GM12878 (cell line): Measurements from ENCODE around the gene RMND5A. TPM values are rescaled to one million over a fixed set of nuclear protein-coding genes. Genes with fewer than 3 reads are reported as not detected.

Experiments used
- ATAC-seq: fragments of 200-7000 bp; cut with Tn5 transposase; 3 replicates; pipeline ENCODE4 v1.9.1; 2020; ENCODE audit warnings: mild to moderate bottlenecking, moderate library complexity
- BruUV-seq: library from RNA; stranded (reverse); fragments of 400-500 nt; replicated peaks from 2 replicates; lab custom pipeline; 2021; lab: Mats Ljungman, UMichigan
- CTCF ChIA-PET: fragments of 300-600 bp; sonication (Branson Sonifier 250); formaldehyde crosslinking; extraction: SDS; loops from one replicate; lab custom pipeline; 2021; ENCODE audit warnings: inconsistent platforms; lab: Yijun Ruan, JAX
- POLR2A ChIA-PET: fragments of 350-600 bp; formaldehyde crosslinking; extraction: SDS; loops from one replicate; lab custom pipeline; 2021; ENCODE audit warnings: inconsistent platforms; lab: Charles Lee
- RAD21 ChIA-PET: fragments of 300-600 bp; sonication (Branson Sonifier 250); formaldehyde crosslinking; loops from one replicate; lab custom pipeline; 2023; ENCODE audit warnings: antibody characterized with exemption; ENCODE audit not compliant: unreplicated experiment; lab: Charles Lee
- SMC1A ChIA-PET: fragments of 300-600 bp; sonication (Branson Sonifier 250); formaldehyde crosslinking; loops from one replicate; lab custom pipeline; 2023; ENCODE audit not compliant: unreplicated experiment, uncharacterized antibody; lab: Charles Lee
- DNase-seq: peaks from one replicate; pipeline ENCODE4 v3.0.0-alpha.2; 2011; ENCODE audit warnings: low read depth, low spot score
- FAIRE-seq: peaks from 3 replicates; lab custom pipeline; 2011; peaks lifted over from hg19 to GRCh38; lab: Jason Lieb, UNC
- H2AFZ ChIP-seq: 2 replicates; pipeline ENCODE4 v1.6.0; 2011; ENCODE audit warnings: low read depth, low read length, control low read depth; ENCODE audit not compliant: control insufficient read depth
- H3K27ac ChIP-seq: 2 replicates; pipeline ENCODE4 v1.5.1; 2011; ENCODE audit warnings: control low read depth; ENCODE audit not compliant: control insufficient read depth, insufficient read depth
- H3K27me3 ChIP-seq, 2 experiments: replicated peaks in 1 of 2; 2 replicates each; pipeline versions ENCODE4 v1.6.0 to v1.6.1; 2011; ENCODE audit warnings: low read length in 1 of 2; ENCODE audit not compliant: control insufficient read depth in 2 of 2, insufficient read depth in 2 of 2
- H3K36me3 ChIP-seq, 2 experiments: 2 replicates each; pipeline ENCODE4 v1.5.1; 2011; ENCODE audit warnings: low read length in 1 of 2; ENCODE audit not compliant: control insufficient read depth in 2 of 2, insufficient read depth in 2 of 2
- H3K4me1 ChIP-seq: 2 replicates; pipeline ENCODE4 v1.6.1; 2011; ENCODE audit warnings: mild to moderate bottlenecking, low read length, moderate library complexity, mixed read lengths; ENCODE audit not compliant: control insufficient read depth, insufficient read depth
- H3K4me2 ChIP-seq: 2 replicates; pipeline ENCODE4 v1.6.0; 2011; ENCODE audit warnings: control low read depth; ENCODE audit not compliant: control insufficient read depth, insufficient read depth
- H3K4me3 ChIP-seq: fragments of 200-600 bp; sonication (generic); 2 replicates; pipeline ENCODE4 v1.5.1; 2016
- H3K79me2 ChIP-seq: 2 replicates; pipeline ENCODE4 v1.6.0; 2011; ENCODE audit warnings: low read length; ENCODE audit not compliant: control insufficient read depth, insufficient read depth
- H3K9ac ChIP-seq: 2 replicates; pipeline ENCODE4 v1.8.0; 2011; ENCODE audit warnings: low read length, control low read depth, mixed read lengths; ENCODE audit not compliant: control insufficient read depth, insufficient read depth
- H3K9me3 ChIP-seq: replicated peaks from 3 replicates; pipeline ENCODE4 v1.5.1; 2011; ENCODE audit warnings: mild to moderate bottlenecking, low read length; ENCODE audit not compliant: control insufficient read depth, insufficient read depth
- H4K20me1 ChIP-seq: 2 replicates; pipeline ENCODE4 v1.6.0; 2011; ENCODE audit not compliant: control insufficient read depth, insufficient read depth
- BCL11A ChIP-seq: IDR thresholded peaks from 2 replicates; pipeline ENCODE4 v1.6.1; 2011; ENCODE audit warnings: low read depth, low read length
- CBX5 ChIP-seq: sonication (generic); IDR thresholded peaks from 2 replicates; pipeline ENCODE4 v1.6.1; 2016; ENCODE audit warnings: low read depth, moderate library complexity, mild to moderate bottlenecking, inconsistent platforms
- DPF2 ChIP-seq: fragments of 450-650 bp; IDR thresholded peaks from 2 replicates; pipeline ENCODE4 v1.6.1; 2017; ENCODE audit warnings: mild to moderate bottlenecking
- IRF4 ChIP-seq: IDR thresholded peaks from 2 replicates; pipeline ENCODE4 v1.6.1; 2011; ENCODE audit warnings: low read depth, low read length
- MLLT1 ChIP-seq: fragments of 450-650 bp; IDR thresholded peaks from 2 replicates; pipeline ENCODE4 v1.6.1; 2016; ENCODE audit warnings: mild to moderate bottlenecking
- NR2C2 ChIP-seq: IDR thresholded peaks from 2 replicates; pipeline ENCODE4 v1.6.1; 2011; ENCODE audit warnings: borderline replicate concordance, low read depth; ENCODE audit not compliant: control insufficient read depth, insufficient read length
- POU2F2 ChIP-seq: IDR thresholded peaks from 3 replicates; pipeline ENCODE4 v1.6.1; 2011; ENCODE audit warnings: low read depth, mild to moderate bottlenecking, low read length, borderline replicate concordance
- SREBF1 ChIP-seq: IDR thresholded peaks from 2 replicates; pipeline ENCODE4 v1.6.1; 2012; ENCODE audit warnings: mild to moderate bottlenecking, low read length
- TARDBP ChIP-seq: IDR thresholded peaks from 2 replicates; pipeline ENCODE4 v1.6.1; 2016; ENCODE audit warnings: borderline replicate concordance
- TBL1XR1 ChIP-seq: IDR thresholded peaks from 2 replicates; pipeline ENCODE4 v1.6.1; 2012; ENCODE audit warnings: low read depth, low read length, improper control_type of control experiment
- TCF7 ChIP-seq: IDR thresholded peaks from 2 replicates; pipeline ENCODE4 v1.6.1; 2014; ENCODE audit warnings: antibody characterized with exemption, borderline replicate concordance
- ZNF622 ChIP-seq: fragments of 450-650 bp; IDR thresholded peaks from 2 replicates; pipeline ENCODE4 v1.6.1; 2017; ENCODE audit warnings: mild to moderate bottlenecking, inconsistent platforms
- in situ Hi-C: fragments of 300-500 bp; cut with MboI; formaldehyde crosslinking; loops from 9 replicates; pipeline ENCODE4 v1.14.3; 2018; ENCODE audit warnings: mixed read lengths
- intact Hi-C: fragments of 100-400 bp; cut with micrococcal nuclease; formaldehyde crosslinking; loops from one replicate; pipeline ENCODE4 v1.14.2; 2022; ENCODE audit not compliant: unreplicated experiment
- polyA plus RNA-seq, 11 experiments: library from polyadenylated mRNA; depleted of rRNA in 4 of 11; unstranded in 6 of 11; stranded (reverse) in 5 of 11; fragments of >200 nt; fragmentation: Nextera tagmentation in 4 of 11; fragmentation: Illumina TruSeq in 1 of 11; extraction: Ambion mirVana in 4 of 11; extraction: Trizol in 1 of 11; gene quantifications; 1 replicate in 1 of 11; 2 replicates in 10 of 11; pipeline versions ENCODE4 v1.2.1 to v1.2.3, GENCODE V29; 2011 to 2016; ENCODE audit warnings: inconsistent platforms in 2 of 11, missing spikeins in 2 of 11, low read depth in 1 of 11
- total RNA-seq, 4 experiments: library from RNA; depleted of rRNA in 3 of 4; stranded (reverse); fragments of >200 nt in 3 of 4; fragmentation: Illumina TruSeq in 1 of 4; extraction: Trizol in 1 of 4; gene quantifications; 2 replicates each; pipeline versions ENCODE4 v1.2.1 to v1.2.3, GENCODE V29; 2013 to 2021
- TF ChIP-seq, protein P1 (sequence below): fragments of 150-350 bp; IDR thresholded peaks from 2 replicates; pipeline ENCODE4 v1.6.1; 2016; ENCODE audit warnings: low read depth, low read length
- TF ChIP-seq, protein P2 (sequence below): fragments of 450-650 bp; IDR thresholded peaks from 2 replicates; pipeline ENCODE4 v1.6.1; 2016; ENCODE audit warnings: mild to moderate bottlenecking
- TF ChIP-seq, protein P3 (sequence below): fragments of 150-350 bp; IDR thresholded peaks from 2 replicates; pipeline ENCODE4 v1.6.1; 2014; ENCODE audit warnings: mild to moderate bottlenecking, low read depth, low read length

The RMND5A gene
- total and polyA plus RNA-seq, 10 of the 15 experiments (the other 5 are each of a cell fraction or from before 2014, with no cell fraction given) = 8.3 to 33.6 (median 23.2) TPM

DNA sequence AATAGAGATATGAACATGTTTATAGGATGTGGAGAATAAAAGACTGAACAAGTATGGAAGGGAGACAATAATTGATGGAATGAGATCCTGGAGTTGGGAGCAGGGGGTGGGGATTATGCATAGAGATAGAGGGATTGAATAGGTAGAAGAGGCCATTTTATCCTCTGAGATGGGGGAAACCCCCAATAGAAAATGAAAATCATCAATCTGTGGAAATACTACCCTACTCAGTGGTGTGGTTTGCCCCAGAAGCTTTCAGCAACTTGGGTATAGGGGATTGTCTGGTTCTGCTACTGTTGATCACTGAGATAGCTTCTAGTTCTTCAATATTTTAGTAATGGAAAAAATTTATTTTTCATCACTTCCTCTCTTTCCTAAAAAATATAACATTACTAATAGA is 41.1 kb upstream of the RMND5A start:
- FAIRE-seq = no peak
- SMC1A ChIA-PET = no interaction called here
- no peaks in the 10 kb centered on the region for H3K4me1 ChIP-seq
- POLR2A ChIA-PET = no interaction called here
- no peak overlapping the region for H3K4me3 ChIP-seq
- no peak overlapping the region for H3K4me2 ChIP-seq
- BruUV-seq = no TSS peak
- intact Hi-C loops = no loop called here
- no peak for TF ChIP-seq IRF4
- TF ChIP-seq CBX5 = no peak
- TF ChIP-seq POU2F2 = no peak
- TF ChIP-seq TARDBP = no peak
- TF ChIP-seq, protein P1, sequence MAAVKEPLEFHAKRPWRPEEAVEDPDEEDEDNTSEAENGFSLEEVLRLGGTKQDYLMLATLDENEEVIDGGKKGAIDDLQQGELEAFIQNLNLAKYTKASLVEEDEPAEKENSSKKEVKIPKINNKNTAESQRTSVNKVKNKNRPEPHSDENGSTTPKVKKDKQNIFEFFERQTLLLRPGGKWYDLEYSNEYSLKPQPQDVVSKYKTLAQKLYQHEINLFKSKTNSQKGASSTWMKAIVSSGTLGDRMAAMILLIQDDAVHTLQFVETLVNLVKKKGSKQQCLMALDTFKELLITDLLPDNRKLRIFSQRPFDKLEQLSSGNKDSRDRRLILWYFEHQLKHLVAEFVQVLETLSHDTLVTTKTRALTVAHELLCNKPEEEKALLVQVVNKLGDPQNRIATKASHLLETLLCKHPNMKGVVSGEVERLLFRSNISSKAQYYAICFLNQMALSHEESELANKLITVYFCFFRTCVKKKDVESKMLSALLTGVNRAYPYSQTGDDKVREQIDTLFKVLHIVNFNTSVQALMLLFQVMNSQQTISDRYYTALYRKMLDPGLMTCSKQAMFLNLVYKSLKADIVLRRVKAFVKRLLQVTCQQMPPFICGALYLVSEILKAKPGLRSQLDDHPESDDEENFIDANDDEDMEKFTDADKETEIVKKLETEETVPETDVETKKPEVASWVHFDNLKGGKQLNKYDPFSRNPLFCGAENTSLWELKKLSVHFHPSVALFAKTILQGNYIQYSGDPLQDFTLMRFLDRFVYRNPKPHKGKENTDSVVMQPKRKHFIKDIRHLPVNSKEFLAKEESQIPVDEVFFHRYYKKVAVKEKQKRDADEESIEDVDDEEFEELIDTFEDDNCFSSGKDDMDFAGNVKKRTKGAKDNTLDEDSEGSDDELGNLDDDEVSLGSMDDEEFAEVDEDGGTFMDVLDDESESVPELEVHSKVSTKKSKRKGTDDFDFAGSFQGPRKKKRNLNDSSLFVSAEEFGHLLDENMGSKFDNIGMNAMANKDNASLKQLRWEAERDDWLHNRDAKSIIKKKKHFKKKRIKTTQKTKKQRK = no peak
- TF ChIP-seq, protein P2, sequence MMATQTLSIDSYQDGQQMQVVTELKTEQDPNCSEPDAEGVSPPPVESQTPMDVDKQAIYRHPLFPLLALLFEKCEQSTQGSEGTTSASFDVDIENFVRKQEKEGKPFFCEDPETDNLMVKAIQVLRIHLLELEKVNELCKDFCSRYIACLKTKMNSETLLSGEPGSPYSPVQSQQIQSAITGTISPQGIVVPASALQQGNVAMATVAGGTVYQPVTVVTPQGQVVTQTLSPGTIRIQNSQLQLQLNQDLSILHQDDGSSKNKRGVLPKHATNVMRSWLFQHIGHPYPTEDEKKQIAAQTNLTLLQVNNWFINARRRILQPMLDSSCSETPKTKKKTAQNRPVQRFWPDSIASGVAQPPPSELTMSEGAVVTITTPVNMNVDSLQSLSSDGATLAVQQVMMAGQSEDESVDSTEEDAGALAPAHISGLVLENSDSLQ = no peak
- TF ChIP-seq MLLT1 = no peak
- TF ChIP-seq BCL11A = no peak
- TF ChIP-seq ZNF622 = no peak
- no peak for TF ChIP-seq SREBF1
- TF ChIP-seq TBL1XR1 = no peak
- TF ChIP-seq DPF2 = no peak
- no peak for TF ChIP-seq TCF7
- TF ChIP-seq NR2C2 = no peak
- TF ChIP-seq, protein P3, sequence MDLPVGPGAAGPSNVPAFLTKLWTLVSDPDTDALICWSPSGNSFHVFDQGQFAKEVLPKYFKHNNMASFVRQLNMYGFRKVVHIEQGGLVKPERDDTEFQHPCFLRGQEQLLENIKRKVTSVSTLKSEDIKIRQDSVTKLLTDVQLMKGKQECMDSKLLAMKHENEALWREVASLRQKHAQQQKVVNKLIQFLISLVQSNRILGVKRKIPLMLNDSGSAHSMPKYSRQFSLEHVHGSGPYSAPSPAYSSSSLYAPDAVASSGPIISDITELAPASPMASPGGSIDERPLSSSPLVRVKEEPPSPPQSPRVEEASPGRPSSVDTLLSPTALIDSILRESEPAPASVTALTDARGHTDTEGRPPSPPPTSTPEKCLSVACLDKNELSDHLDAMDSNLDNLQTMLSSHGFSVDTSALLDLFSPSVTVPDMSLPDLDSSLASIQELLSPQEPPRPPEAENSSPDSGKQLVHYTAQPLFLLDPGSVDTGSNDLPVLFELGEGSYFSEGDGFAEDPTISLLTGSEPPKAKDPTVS = no peak
- H3K27me3 ChIP-seq = no peaks in the 10 kb centered on the region
- H3K9me3 ChIP-seq = no peaks in the 10 kb centered on the region
- no peak for ATAC-seq
- no peaks in the 10 kb centered on the region for H4K20me1 ChIP-seq
- no peak for DNase-seq
- H2AFZ ChIP-seq = no peak overlapping the region
- CTCF ChIA-PET = interaction anchor here (0.7 kb wide), 1 partner anchor 26 kb away, joined by 3 read pairs; no protein-coding TSS in a partner anchor
- no peak overlapping the region for H3K9ac ChIP-seq
- in situ Hi-C loops = no loop called here
- H3K27ac ChIP-seq = no peak overlapping the region
- H3K36me3 ChIP-seq = no peaks in the 10 kb centered on the region
- RAD21 ChIA-PET = no interaction called here
- no peaks in the 10 kb centered on the region for H3K79me2 ChIP-seq
